NCI-H460 (cell line): ENCODE data around the gene PDXP. TPM values are rescaled to one million over a fixed set of nuclear protein-coding genes. Genes with fewer than 3 reads are reported as not detected.
"Not testable (repeated sequence)": the region's sequence is repeated elsewhere in the genome, so short reads cannot be mapped to it uniquely, and the experiment has no call there.

Experiments used
- DNase-seq: peaks from one replicate; pipeline ENCODE4 v3.0.0-alpha.2; 2016; ENCODE audit warnings: low read depth; ENCODE audit errors: extremely low read depth
- small RNA-seq, 2 experiments: library from RNA; depleted of rRNA; stranded (forward); fragments of <200 nt; gene quantifications; one replicate each; pipeline ENCODE3, GENCODE V24; 2014
- total RNA-seq: library from RNA; depleted of rRNA; stranded (reverse); fragments of >200 nt; shearing (Covaris generic); gene quantifications from 2 replicates; pipeline ENCODE4 v1.2.3, GENCODE V29; 2014; rRNA removed

The PDXP gene
- total RNA-seq, 1 experiment from 2014 or later, result 27.1 TPM

DNA sequence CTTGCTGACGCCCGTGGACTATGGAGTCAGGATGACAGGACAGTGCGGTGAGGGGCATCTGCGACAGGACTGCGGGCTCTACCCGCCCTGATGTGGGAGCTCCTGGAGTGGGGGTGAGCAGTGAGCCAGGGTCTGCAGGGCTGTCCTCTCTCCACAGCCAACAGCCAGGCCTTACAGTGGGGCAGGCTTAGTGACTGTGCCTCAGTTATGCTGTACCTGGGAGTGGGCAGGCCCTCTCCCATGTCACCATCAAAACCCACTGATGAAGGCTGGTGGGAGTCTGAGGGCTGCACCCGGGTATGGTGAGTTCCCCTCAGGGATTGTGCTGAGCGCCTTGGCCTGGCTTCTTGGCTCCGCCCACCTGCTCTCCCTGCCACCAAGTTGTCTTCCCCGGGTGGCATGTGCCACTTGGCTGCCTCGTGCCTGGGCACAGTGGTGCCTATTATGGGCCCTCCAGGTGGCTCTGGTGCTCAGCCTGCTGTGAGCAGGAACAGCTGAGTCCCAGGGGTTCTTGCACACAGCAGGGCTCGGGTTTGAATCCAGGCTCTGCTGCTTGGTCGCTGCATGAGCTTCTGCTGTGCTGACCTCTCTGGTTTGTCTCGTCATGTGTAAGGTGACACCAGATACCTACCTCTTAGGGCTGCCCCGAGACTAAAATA is 34.2 kb downstream of the PDXP start:
- DNase-seq, result no peak

DNA sequence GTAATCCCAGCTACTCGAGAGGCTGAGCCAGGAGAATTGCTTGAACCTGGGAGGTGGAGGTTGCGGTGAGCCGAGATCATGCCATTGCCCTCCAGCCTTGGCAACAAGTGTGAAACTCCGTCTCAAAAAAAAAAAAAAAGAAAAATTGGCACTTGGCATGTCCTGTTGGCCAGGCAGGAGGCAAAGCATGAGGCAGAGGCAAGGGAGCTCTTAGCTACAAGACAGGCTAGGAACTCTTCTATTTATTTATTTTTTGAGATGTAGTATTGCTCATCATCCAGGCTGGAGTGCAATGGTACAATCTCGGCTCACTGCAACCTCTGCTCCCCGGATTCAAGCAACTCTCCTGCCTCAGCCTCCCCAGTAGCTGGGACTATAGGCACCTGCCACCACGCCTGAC is 35.6 kb downstream of the PDXP start:
- DNase-seq, result not testable (repeated sequence)

DNA sequence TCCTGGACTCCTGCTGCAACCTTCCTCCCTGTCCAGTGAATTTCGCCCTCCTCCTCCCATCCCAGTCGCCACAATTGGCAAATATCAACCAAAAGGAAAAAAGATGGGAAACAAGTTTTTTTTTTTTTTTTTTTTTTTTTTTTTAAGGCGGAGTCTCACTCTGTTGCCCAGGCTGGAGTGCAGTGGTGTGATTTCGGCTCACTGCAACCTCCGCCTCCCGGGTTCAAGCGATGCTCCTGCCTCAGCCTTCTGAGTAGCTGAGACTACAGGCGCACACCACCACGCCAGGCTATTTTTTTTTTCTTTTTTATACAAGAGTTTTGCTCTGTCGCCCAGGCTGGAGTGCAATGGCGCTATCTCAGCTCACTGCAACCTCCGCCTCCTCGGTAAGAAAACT is 37.7 kb downstream of the PDXP start:
- not testable (repeated sequence) for DNase-seq

DNA sequence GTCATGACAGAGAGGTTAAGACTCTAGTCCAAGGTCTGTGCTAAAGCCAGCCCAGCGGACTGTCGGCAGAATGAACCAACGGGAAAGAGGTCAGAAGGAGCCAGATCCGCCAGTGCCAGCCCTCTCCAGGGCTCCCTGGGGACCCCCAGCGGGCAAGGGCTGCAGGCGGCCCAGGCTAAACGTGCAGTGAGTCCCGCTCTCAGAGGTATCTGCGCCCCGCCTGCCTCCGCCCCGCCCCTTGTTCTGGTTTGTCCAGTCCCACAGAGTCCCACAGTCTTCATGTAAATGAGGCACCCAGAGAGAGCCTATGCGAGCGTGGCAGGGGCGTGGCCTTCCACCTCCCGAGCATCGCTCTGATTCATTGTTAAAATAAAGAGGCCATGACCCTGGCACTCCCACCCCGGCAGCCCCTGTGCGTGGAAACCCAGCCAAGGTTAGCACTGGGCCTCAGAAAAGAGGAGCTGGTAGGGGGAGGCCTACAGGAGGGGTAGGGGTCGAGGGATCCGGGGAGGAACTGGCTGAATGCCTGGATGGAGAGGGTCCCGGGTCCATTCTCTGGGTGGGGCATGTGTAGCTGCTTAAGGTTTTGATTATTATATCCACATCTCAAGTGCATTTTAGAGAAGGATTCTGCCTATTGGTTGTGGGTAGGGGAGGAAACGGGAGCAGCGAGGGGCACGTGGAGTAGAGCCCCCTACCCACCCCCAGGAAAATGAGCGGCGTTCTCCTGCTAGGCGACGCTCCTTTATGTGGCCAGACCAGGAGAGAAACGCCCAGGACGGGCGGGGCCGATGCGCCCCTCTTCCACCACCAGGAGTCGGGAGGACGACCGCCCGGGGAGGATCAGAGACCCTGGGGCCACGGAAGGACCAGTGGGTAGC is 38.4 kb downstream of the PDXP start, which contains the start of gene TRIOBP:
Gene TRIOBP, plus strand, starts transcription at position 392 of the 881 bp plus-strand sequence. CDS start 4,318 bp downstream, outside the sequence.
- peak; percentile 93 for DNase-seq

GRCh38 chr22:37697538-37697835 is 39.0 kb downstream of the PDXP start:
- DNase-seq, result no peak

GRCh38 chr22:37701141-37701786 is 42.7 kb downstream of the PDXP start:
- no peak for DNase-seq

DNA sequence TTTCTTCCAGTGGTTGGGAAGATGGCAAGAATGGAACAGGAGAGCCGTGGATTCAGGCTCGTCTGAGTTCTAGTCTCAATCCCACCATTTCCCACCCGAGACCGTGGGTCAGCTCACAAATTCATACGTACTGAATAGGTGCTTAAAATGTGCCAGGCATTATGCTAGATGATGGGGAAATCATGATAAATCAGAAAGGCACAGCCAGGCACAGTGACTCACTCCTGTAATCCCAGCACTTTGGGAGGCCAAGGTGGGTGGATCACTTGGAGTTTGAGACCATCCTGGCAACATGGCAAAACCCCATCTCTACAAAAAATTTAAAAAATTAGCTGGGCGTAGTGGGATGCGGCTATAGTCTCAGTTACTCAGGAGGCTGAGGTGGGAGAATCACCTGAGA is 45.4 kb downstream of the PDXP start:
- DNase-seq, result no peak

DNA sequence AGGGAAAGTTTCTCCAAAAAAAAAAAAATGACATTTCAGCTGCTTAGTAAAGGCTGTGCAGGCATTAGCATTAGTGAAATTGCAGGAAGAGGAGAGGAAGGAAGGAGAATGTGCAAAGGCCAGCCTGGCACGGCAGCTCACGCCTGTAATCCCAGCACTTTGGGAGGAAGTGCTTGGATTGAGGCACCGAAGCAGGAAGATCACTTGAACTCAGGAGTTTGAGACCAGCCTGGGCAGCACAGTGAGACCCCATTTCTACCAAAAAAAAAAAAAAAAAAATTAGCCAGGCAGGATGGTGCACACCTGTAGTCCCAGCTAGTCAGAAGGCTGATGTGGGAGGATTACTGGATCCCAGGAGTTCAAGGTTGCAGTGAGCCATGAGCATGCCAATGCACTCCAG is 46.1 kb downstream of the PDXP start:
- DNase-seq, result no peak

GRCh38 chr22:37705205-37705604 is 46.7 kb downstream of the PDXP start:
- DNase-seq, result no peak

GRCh38 chr22:37708580-37709444 is 50.3 kb downstream of the PDXP start:
- DNase-seq, result no peak

GRCh38 chr22:37709445-37709765 is 50.9 kb downstream of the PDXP start:
- no peak for DNase-seq

- no peak for DNase-seq
Observed at GRCh38 chr22:37710675-37711074, 52.2 kb downstream of the PDXP start.

GRCh38 chr22:37711490-37711889 is 53.0 kb downstream of the PDXP start:
- no peak for DNase-seq

GRCh38 chr22:37713761-37714160 is 55.2 kb downstream of the PDXP start:
- no peak for DNase-seq

- no peak for DNase-seq
Observed at GRCh38 chr22:37714634-37715033, 56.1 kb downstream of the PDXP start.

- DNase-seq, result no peak
Observed at GRCh38 chr22:37715760-37716159, 57.2 kb downstream of the PDXP start.

Small RNA genes within 50 kb of the gene (small RNA-seq; reads per million reads assigned to genes)
- gene RN7SL385P, result 0 reads per million in 2 experiments

Other genes starting within 250 kb of the PDXP start
- 0.02 TPM in 1 of 2 replicates, not detected in the other for gene ELFN2, start 231.2 kb upstream of the PDXP start, total RNA-seq
- gene MFNG, start 172.3 kb upstream of the PDXP start, total RNA-seq, result not detected in 2 replicates
- 3.1 and 4.7 TPM in 2 replicates for gene CARD10, start 139.3 kb upstream of the PDXP start, total RNA-seq
- gene CDC42EP1, start 98.2 kb upstream of the PDXP start, total RNA-seq, result 43.7 and 59.0 TPM in 2 replicates
- gene LGALS2, start 78.6 kb upstream of the PDXP start, total RNA-seq, result not detected in 2 replicates
- gene GGA1, start 49.9 kb upstream of the PDXP start, total RNA-seq, result 36.5 TPM in 2 replicates
- gene SH3BP1, start 19.1 kb upstream of the PDXP start, total RNA-seq, result 1.7 and 2.9 TPM in 2 replicates
- 742 and 842 TPM in 2 replicates for gene LGALS1, start 16.9 kb downstream of the PDXP start, total RNA-seq
- gene NOL12, start 27.6 kb downstream of the PDXP start, total RNA-seq, result 39.7 and 42.2 TPM in 2 replicates
- 16.1 and 17.9 TPM in 2 replicates for gene TRIOBP, start 38.3 kb downstream of the PDXP start, total RNA-seq
- gene GCAT, start 149.2 kb downstream of the PDXP start, total RNA-seq, result 4.0 and 5.6 TPM in 2 replicates
- not detected in 2 replicates for gene GALR3, start 164.7 kb downstream of the PDXP start, total RNA-seq
- gene ANKRD54, start 185.6 kb downstream of the PDXP start, total RNA-seq, result 8.1 and 8.4 TPM in 2 replicates
- 270 and 290 TPM in 2 replicates for gene EIF3L, start 190.7 kb downstream of the PDXP start, total RNA-seq
- gene MICALL1, start 247.6 kb downstream of the PDXP start, total RNA-seq, result 6.3 and 7.5 TPM in 2 replicates